HepG2 (cell line): Measurements from ENCODE around the gene PRR15L. TPM values are rescaled to one million over a fixed set of nuclear protein-coding genes. Genes with fewer than 3 reads are reported as not detected.

ENCODE experiments used
- ATM ChIP-seq: fragments of 450-650 bp; IDR thresholded peaks from 2 replicates; pipeline ENCODE4 v1.7.1; 2017; ENCODE audit warnings: mild to moderate bottlenecking, borderline replicate concordance
- BHLHE40 ChIP-seq: IDR thresholded peaks from 2 replicates; pipeline ENCODE4 v1.6.1; 2011; ENCODE audit warnings: low read length, improper control_type of control experiment
- CBX5 ChIP-seq: sonication (generic); formaldehyde crosslinking; IDR thresholded peaks from 2 replicates; pipeline ENCODE4 v1.4.0; 2020; ENCODE audit warnings: missing genetic modification reagents, borderline replicate concordance
- CENPBD1 ChIP-seq: sonication (generic); formaldehyde crosslinking; IDR thresholded peaks from 2 replicates; pipeline ENCODE4 v1.8.0; 2022; ENCODE audit warnings: missing genetic modification reagents, low read depth, mild to moderate bottlenecking, borderline replicate concordance
- GMEB2 ChIP-seq: IDR thresholded peaks from 2 replicates; pipeline ENCODE4 v1.6.1; 2016; ENCODE audit warnings: missing biosample characterization, missing genetic modification reagents, low read depth
- HDAC1 ChIP-seq: sonication (generic); formaldehyde crosslinking; IDR thresholded peaks from 2 replicates; pipeline ENCODE4 v1.5.1; 2020; ENCODE audit warnings: mild to moderate bottlenecking, missing genetic modification reagents
- ISX ChIP-seq: sonication (generic); formaldehyde crosslinking; conservative IDR thresholded peaks from 2 replicates; pipeline ENCODE4 v1.5.0; 2020; ENCODE audit warnings: missing genetic modification reagents
- MED1 ChIP-seq: sonication (generic); formaldehyde crosslinking; IDR thresholded peaks from 2 replicates; pipeline ENCODE4 v1.4.0; 2020; ENCODE audit warnings: missing genetic modification reagents
- PAWR ChIP-seq: sonication (generic); formaldehyde crosslinking; IDR thresholded peaks from 2 replicates; pipeline ENCODE4 v1.4.0; 2020; ENCODE audit warnings: missing genetic modification reagents, mild to moderate bottlenecking, borderline replicate concordance
- PHF8 ChIP-seq: sonication (generic); formaldehyde crosslinking; IDR thresholded peaks from 2 replicates; pipeline ENCODE4 v1.5.0; 2020; ENCODE audit warnings: missing genetic modification reagents
- PITX1 ChIP-seq: sonication (generic); formaldehyde crosslinking; IDR thresholded peaks from 2 replicates; pipeline ENCODE4 v1.5.1; 2020; ENCODE audit warnings: mild to moderate bottlenecking, missing genetic modification reagents
- RFX3 ChIP-seq: IDR thresholded peaks from 2 replicates; pipeline ENCODE4 v1.6.1; 2016; ENCODE audit warnings: missing biosample characterization, missing genetic modification reagents
- TGIF2 ChIP-seq: IDR thresholded peaks from 2 replicates; pipeline ENCODE4 v1.6.1; 2016; ENCODE audit warnings: control low read depth, missing compliant biosample characterization
- ZBTB39 ChIP-seq: sonication (generic); formaldehyde crosslinking; IDR thresholded peaks from 2 replicates; pipeline ENCODE4 v1.5.0; 2020; ENCODE audit warnings: missing genetic modification reagents
- ZNF142 ChIP-seq: sonication (generic); formaldehyde crosslinking; IDR thresholded peaks from 2 replicates; pipeline ENCODE4 v1.4.0; 2020; ENCODE audit warnings: missing genetic modification reagents
- ZNF264 ChIP-seq: sonication (generic); formaldehyde crosslinking; IDR thresholded peaks from 2 replicates; pipeline ENCODE4 v1.4.0; 2020; ENCODE audit warnings: missing genetic modification reagents
- ZNF501 ChIP-seq: sonication (generic); formaldehyde crosslinking; IDR thresholded peaks from 2 replicates; pipeline ENCODE4 v1.5.1; 2020; ENCODE audit warnings: mild to moderate bottlenecking, moderate library complexity, missing genetic modification reagents
- ZNF589 ChIP-seq: sonication (generic); formaldehyde crosslinking; conservative IDR thresholded peaks from 2 replicates; pipeline ENCODE4 v1.8.0; 2022; ENCODE audit warnings: mild to moderate bottlenecking, moderate library complexity, missing genetic modification reagents
- ZNF710 ChIP-seq: sonication (generic); formaldehyde crosslinking; IDR thresholded peaks from 2 replicates; pipeline ENCODE4 v1.5.0; 2020; ENCODE audit warnings: mild to moderate bottlenecking, missing genetic modification reagents, borderline replicate concordance
- polyA plus RNA-seq, 8 experiments: library from polyadenylated mRNA; depleted of rRNA in 3 of 8; stranded (reverse) in 7 of 8; unstranded in 1 of 8; fragments of >200 nt; fragmentation: Illumina TruSeq in 4 of 8; extraction: Trizol in 4 of 8; gene quantifications; 2 replicates each; pipeline versions ENCODE4 v1.2.1 to v1.2.3, GENCODE V29; 2011 to 2016; ENCODE audit warnings: low read depth in 4 of 8, missing spikeins in 1 of 8, mixed read lengths in 1 of 8; ENCODE audit not compliant: insufficient read depth in 1 of 8
- total RNA-seq, 5 experiments: library from RNA; depleted of rRNA; stranded (reverse); fragments of >200 nt; fragmentation: Illumina TruSeq; extraction: Trizol; gene quantifications; 2 replicates each; pipeline ENCODE4 v1.2.3, GENCODE V29; 2016; ENCODE audit warnings: low read depth in 1 of 5

PRR15L gene
- total and polyA plus RNA-seq, 2 of the 13 experiments (the other 11 are each of a cell fraction or from before 2014, with no cell fraction given), result 0.44 to 2.0 TPM

GRCh38 chr17:47948706-47949196 is 8.9 kb downstream of the PRR15L start (continued):
- TF ChIP-seq PITX1 (peak; percentile 94), TGIF2 (0 out of 2 replicates have a peak, but pooled peaks have one; percentile 16), ISX (CRISPR knock-in tag) (no peak), CBX5 (CRISPR knock-in tag) (peak; percentile 60; the same call in 1 of the 2 replicates), ATM (no peak), ZNF589 (CRISPR knock-in tag) (peak; percentile 71; the same call in 1 of the 2 replicates), ZNF142 (CRISPR knock-in tag) (peak; percentile 32; the same call in 1 of the 2 replicates), ZNF264 (peak; percentile 3; the same call in 1 of the 2 replicates), ZBTB39 (peak; percentile 24; the same call in 1 of the 2 replicates), ZNF501 (CRISPR knock-in tag) (peak; percentile 86), BHLHE40 (peak; percentile 41; the same call in 1 of the 2 replicates), ZNF710 (CRISPR knock-in tag) (peak; percentile 37; the same call in 1 of the 2 replicates), RFX3 (CRISPR knock-in tag) (no peak), PAWR (CRISPR knock-in tag) (no peak), GMEB2 (CRISPR knock-in tag) (no peak), MED1 (CRISPR knock-in tag) (peak; percentile 79), CENPBD1 (CRISPR knock-in tag) (no peak), PHF8 (CRISPR knock-in tag) (no peak), HDAC1 (CRISPR knock-in tag) (peak; percentile 70)
